H1 (cell line): ENCODE data around the gene CTAGE1. TPM values are rescaled to one million over a fixed set of nuclear protein-coding genes. Genes with fewer than 3 reads are reported as not detected.
A peak's percentile ranks its signal among the peaks of the same experiment; 100 is the strongest.

Experiments
- CTCF ChIA-PET: fragments of 300-600 bp; sonication (Branson Sonifier 250); formaldehyde crosslinking; loops from one replicate; lab custom pipeline; 2021; ENCODE audit not compliant: partially characterized antibody; lab: Charles Lee
- POLR2A ChIA-PET: fragments of 300-600 bp; sonication (Branson Sonifier 250); formaldehyde crosslinking; loops from one replicate; lab custom pipeline; 2021; ENCODE audit warnings: inconsistent platforms; ENCODE audit not compliant: partially characterized antibody; lab: Charles Lee
- DNase-seq, 2 experiments: peaks; one replicate each; pipeline versions ENCODE4 v3.0.0 to v3.0.0-alpha.2; 2010 to 2022; ENCODE audit warnings: low spot score in 2 of 2, low read depth in 1 of 2, mixed read lengths in 1 of 2
- FAIRE-seq: peaks from 2 replicates; lab custom pipeline; 2011; peaks lifted over from hg19 to GRCh38; lab: Jason Lieb, UNC
- H2AFZ ChIP-seq: 2 replicates; pipeline ENCODE4 v1.8.1; 2012; ENCODE audit warnings: low read length, inconsistent platforms
- H2AK5ac ChIP-seq: 2 replicates; pipeline ENCODE4 v1.6.1; 2013; ENCODE audit warnings: low read depth, low read length
- H2BK120ac ChIP-seq: replicated peaks from 2 replicates; pipeline ENCODE3; 2013; ENCODE audit warnings: low read depth, low read length, inconsistent platforms
- H2BK12ac ChIP-seq: 2 replicates; pipeline ENCODE4 v1.6.1; 2013; ENCODE audit warnings: low read depth, low read length
- H2BK15ac ChIP-seq: 2 replicates; pipeline ENCODE4 v1.6.1; 2013; ENCODE audit warnings: low read length
- H2BK20ac ChIP-seq: 2 replicates; pipeline ENCODE4 v1.6.1; 2013; ENCODE audit warnings: low read length
- H2BK5ac ChIP-seq: 2 replicates; pipeline ENCODE4 v1.6.1; 2013; ENCODE audit warnings: low read depth, low read length
- H3K14ac ChIP-seq: 2 replicates; pipeline ENCODE4 v1.6.1; 2013; ENCODE audit warnings: inconsistent platforms; ENCODE audit not compliant: insufficient read length
- H3K18ac ChIP-seq: 2 replicates; pipeline ENCODE4 v1.6.1; 2013; ENCODE audit warnings: low read length; ENCODE audit errors: extremely low read depth
- H3K23ac ChIP-seq: 2 replicates; pipeline ENCODE4 v1.6.1; 2013; ENCODE audit warnings: inconsistent platforms; ENCODE audit not compliant: insufficient read length
- H3K23me2 ChIP-seq: 2 replicates; pipeline ENCODE4 v1.6.1; 2013; ENCODE audit warnings: low read depth, low read length
- H3K27ac ChIP-seq: 2 replicates; pipeline ENCODE4 v1.6.1; 2011; ENCODE audit warnings: low read depth, low read length, inconsistent platforms
- H3K27me3 ChIP-seq, 4 experiments: replicated peaks in 1 of 4; 1 replicate in 1 of 4; 2 replicates in 3 of 4; pipeline versions ENCODE4 v1.6.1 to v1.8.1; 2011 to 2013; ENCODE audit warnings: low read length in 3 of 4, mild to moderate bottlenecking in 3 of 4, inconsistent platforms in 2 of 4, mixed read lengths in 2 of 4, moderate library complexity in 1 of 4; ENCODE audit not compliant: control insufficient read depth in 3 of 4, insufficient read depth in 3 of 4; ENCODE audit errors: extremely low read depth in 1 of 4
- H3K36me3 ChIP-seq, 4 experiments: 2 replicates each; pipeline versions ENCODE4 v1.6.1 to v1.8.1; 2011 to 2013; ENCODE audit warnings: mild to moderate bottlenecking in 4 of 4, low read length in 3 of 4, moderate library complexity in 2 of 4, control low read depth in 1 of 4, inconsistent platforms in 1 of 4; ENCODE audit not compliant: insufficient read depth in 4 of 4, control insufficient read depth in 2 of 4
- H3K4ac ChIP-seq: replicated peaks from 2 replicates; pipeline ENCODE3; 2013; ENCODE audit warnings: low read length, low read depth, mixed read lengths, inconsistent platforms; ENCODE audit not compliant: insufficient read length
- H3K4me1 ChIP-seq, 4 experiments: replicated peaks in 1 of 4; 1 replicate in 1 of 4; 2 replicates in 3 of 4; pipeline versions ENCODE4 v1.6.1 to v1.8.1; 2011 to 2013; ENCODE audit warnings: low read length in 3 of 4, inconsistent platforms in 2 of 4, mixed read lengths in 1 of 4; ENCODE audit not compliant: insufficient read depth in 4 of 4, control insufficient read depth in 3 of 4
- H3K4me2 ChIP-seq, 2 experiments: 2 replicates each; pipeline versions ENCODE4 v1.6.1 to v1.8.1; 2011 to 2013; ENCODE audit warnings: low read depth in 2 of 2, low read length in 2 of 2, control low read depth in 1 of 2, inconsistent platforms in 1 of 2, mild to moderate bottlenecking in 1 of 2; ENCODE audit not compliant: insufficient read depth in 1 of 2
- H3K4me3 ChIP-seq, 4 experiments: fragments of 200-600, 300-600 bp in 1 of 4; sonication (generic), shearing (Covaris generic), sonication (Bioruptor Twin) in 1 of 4; 2 replicates each; pipeline versions ENCODE4 v1.5.1 to v1.8.1; 2011 to 2016; ENCODE audit warnings: low read length in 4 of 4, low read depth in 3 of 4, control low read depth in 2 of 4, inconsistent platforms in 2 of 4, mild to moderate bottlenecking in 2 of 4, mixed read lengths in 1 of 4, moderate library complexity in 1 of 4; ENCODE audit not compliant: insufficient read depth in 2 of 4; ENCODE audit errors: extremely low read depth in 1 of 4
- H3K56ac ChIP-seq: replicated peaks from 2 replicates; pipeline ENCODE3; 2013; ENCODE audit warnings: low read depth, mild to moderate bottlenecking, mixed read lengths, low read length, inconsistent platforms; ENCODE audit not compliant: insufficient read length
- H3K79me1 ChIP-seq: 2 replicates; pipeline ENCODE4 v1.6.1; 2013; ENCODE audit warnings: low read depth, low read length, control low read depth
- H3K79me2 ChIP-seq, 2 experiments: 2 replicates each; pipeline versions ENCODE4 v1.6.1 to v1.8.1; 2012 to 2013; ENCODE audit warnings: low read length in 2 of 2, mild to moderate bottlenecking in 2 of 2, inconsistent platforms in 1 of 2; ENCODE audit not compliant: insufficient read depth in 2 of 2, control insufficient read depth in 1 of 2
- H3K9ac ChIP-seq, 4 experiments: replicated peaks in 1 of 4; 1 replicate in 1 of 4; 2 replicates in 3 of 4; pipeline versions ENCODE4 v1.6.1 to v1.8.1; 2011 to 2013; ENCODE audit warnings: low read depth in 3 of 4, low read length in 3 of 4, control low read depth in 2 of 4, mild to moderate bottlenecking in 2 of 4, moderate library complexity in 2 of 4, inconsistent platforms in 1 of 4; ENCODE audit errors: extremely low read depth in 1 of 4
- H3K9me3 ChIP-seq, 2 experiments: 2 replicates each; pipeline versions ENCODE4 v1.6.1 to v1.8.1; 2012 to 2013; ENCODE audit warnings: mild to moderate bottlenecking in 2 of 2, moderate library complexity in 2 of 2, control low read depth in 1 of 2, inconsistent platforms in 1 of 2, low read depth in 1 of 2, low read length in 1 of 2, mixed read lengths in 1 of 2; ENCODE audit not compliant: insufficient read depth in 2 of 2
- H4K20me1 ChIP-seq, 2 experiments: replicated peaks in 1 of 2; 2 replicates each; pipeline versions ENCODE3 to v1.8.1; 2011 to 2013; ENCODE audit warnings: inconsistent platforms in 2 of 2, low read length in 2 of 2, mild to moderate bottlenecking in 1 of 2; ENCODE audit not compliant: insufficient read depth in 2 of 2, control insufficient read depth in 1 of 2
- H4K5ac ChIP-seq: 2 replicates; pipeline ENCODE4 v1.6.1; 2013; ENCODE audit warnings: low read length, low read depth, mixed read lengths, inconsistent platforms; ENCODE audit not compliant: insufficient read length
- H4K8ac ChIP-seq: 2 replicates; pipeline ENCODE4 v1.8.0; 2013; ENCODE audit warnings: mild to moderate bottlenecking, moderate library complexity, low read length, inconsistent platforms; ENCODE audit not compliant: insufficient read depth; ENCODE audit errors: extremely low read depth
- H4K91ac ChIP-seq: replicated peaks from 2 replicates; pipeline ENCODE3; 2013; ENCODE audit warnings: low read length, mixed read lengths, inconsistent platforms; ENCODE audit not compliant: insufficient read length
- CEBPB ChIP-seq: IDR thresholded peaks from 2 replicates; pipeline ENCODE4 v1.6.1; 2012; ENCODE audit warnings: low read depth, low read length
- HDAC6 ChIP-seq: IDR thresholded peaks from one replicate; pipeline ENCODE4 v1.7.1; 2012; ENCODE audit warnings: low read depth, mild to moderate bottlenecking, inconsistent platforms, low read length, moderate library complexity
- RAD21 ChIP-seq, 2 experiments: IDR thresholded peaks in 1 of 2; conservative IDR thresholded peaks in 1 of 2; 2 replicates each; pipeline ENCODE4 v1.6.1; 2011; ENCODE audit warnings: low read depth in 2 of 2, low read length in 2 of 2, improper control_type of control experiment in 1 of 2, inconsistent platforms in 1 of 2, mild to moderate bottlenecking in 1 of 2, moderate library complexity in 1 of 2
- RBBP5 ChIP-seq: IDR thresholded peaks from 2 replicates; pipeline ENCODE4 v1.7.1; 2012; ENCODE audit warnings: low read depth, mild to moderate bottlenecking, inconsistent platforms, low read length, moderate library complexity, borderline replicate concordance
- SP1 ChIP-seq: IDR thresholded peaks from 2 replicates; pipeline ENCODE4 v1.6.1; 2011; ENCODE audit warnings: low read depth, low read length
- SP2 ChIP-seq: IDR thresholded peaks from 2 replicates; pipeline ENCODE4 v1.6.1; 2012; ENCODE audit warnings: mild to moderate bottlenecking, low read length, inconsistent platforms
- TAF1 ChIP-seq: IDR thresholded peaks from 2 replicates; pipeline ENCODE4 v1.6.1; 2011; ENCODE audit warnings: mild to moderate bottlenecking, low read depth, low read length
- WGBS, 2 experiments: shearing (Covaris generic) in 1 of 2; methylation state at CpG; one replicate each; pipeline versions ENCODE4 v1.1.6 to v1.1.7; 2013 to 2015; ENCODE audit warnings: low lambda C conversion rate in 2 of 2, mixed read lengths in 2 of 2, inconsistent platforms in 1 of 2, low coverage in 1 of 2, missing lambda C conversion rate in 1 of 2; ENCODE audit not compliant: insufficient replicate concordance in 2 of 2, insufficient coverage in 1 of 2, insufficient read length in 1 of 2; ENCODE audit errors: extremely low coverage in 1 of 2, missing lambda C conversion rate in 1 of 2; 5-methylcytosine and 5-hydroxymethylcytosine counted together
- polyA plus RNA-seq, 7 experiments: library from polyadenylated mRNA; depleted of rRNA in 3 of 7; stranded (reverse) in 5 of 7; unstranded in 2 of 7; fragments of >200 nt in 5 of 7; fragments of 200-250 nt in 2 of 7; gene quantifications; 1 replicate in 5 of 7; 2 replicates in 1 of 7; 4 replicates in 1 of 7; pipeline versions ENCODE4 v1.2.1 to v1.2.3, GENCODE V29; 2011 to 2013; ENCODE audit warnings: missing spikeins in 2 of 7, mixed read lengths in 2 of 7
- total RNA-seq: library from RNA; stranded (reverse); fragmentation: NEBNext Ultra II Directional; extraction: Animal tissue kit (Norgen Biotek cat#: 25700); gene quantifications from 2 replicates; pipeline ENCODE4 v1.2.1, GENCODE V29; 2021
- TF ChIP-seq, protein P1 (sequence below): IDR thresholded peaks from 2 replicates; pipeline ENCODE4 v1.6.1; 2011; ENCODE audit warnings: low read depth, mild to moderate bottlenecking, low read length; ENCODE audit not compliant: insufficient read depth
- TF ChIP-seq, protein P2 (sequence below), 3 experiments: IDR thresholded peaks; 1 replicate in 2 of 3; 2 replicates in 1 of 3; pipeline versions ENCODE4 v1.5.1 to v1.6.1; 2011; ENCODE audit warnings: low read length in 3 of 3, mild to moderate bottlenecking in 3 of 3, inconsistent platforms in 2 of 3, low read depth in 1 of 3, moderate library complexity in 1 of 3; ENCODE audit not compliant: insufficient read depth in 1 of 3; ENCODE audit errors: control extremely low read depth in 1 of 3

Gene CTAGE1
- total and polyA plus RNA-seq, 2 of the 8 experiments (the other 6 are each of a cell fraction or from before 2014, with no cell fraction given) = not detected

DNA sequence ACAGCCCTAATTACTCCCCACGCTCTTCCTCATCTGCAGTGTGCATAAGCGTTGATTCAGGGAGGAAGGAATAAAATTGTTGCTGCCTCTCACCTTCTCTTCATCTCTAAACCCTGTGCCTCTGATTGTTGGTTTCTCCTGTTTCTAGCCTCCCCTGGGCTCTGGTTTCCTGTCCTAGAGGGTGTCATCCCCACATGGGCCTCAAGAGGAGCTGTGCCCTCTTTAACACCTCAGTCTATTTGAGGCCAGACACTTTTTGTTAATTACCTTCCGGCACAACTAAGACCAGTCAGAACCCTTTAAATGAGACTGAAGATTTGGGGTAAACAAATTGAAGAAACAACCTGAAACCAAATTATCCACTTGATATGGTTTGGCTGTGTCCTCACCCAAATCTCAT is 9.7 kb downstream of the CTAGE1 start:
- Histone ChIP-seq H4K91ac (no peak overlapping the region), H3K23ac (no peak overlapping the region), H3K4me3 (no peak overlapping the region), H3K79me1 (no peaks in the 10 kb centered on the region), H3K23me2 (no peaks in the 10 kb centered on the region), H3K56ac (no peak overlapping the region), H2BK5ac (no peak overlapping the region), H3K4me1 (peaks cover 0 to 2% (median 0%) of the 10 kb centered on the region in 4 experiments; a peak in 1 of 7 replicates), H3K14ac (no peak overlapping the region), H3K18ac (no peak overlapping the region), H3K79me2 (no peaks in the 10 kb centered on the region), H4K5ac (no peak overlapping the region), H4K20me1 (no peaks in the 10 kb centered on the region), H2AFZ (no peak overlapping the region), H2BK12ac (no peak overlapping the region), H3K4me2 (no peak overlapping the region), H2AK5ac (no peak overlapping the region), H3K27ac (no peak overlapping the region), H4K8ac (no peak overlapping the region), H3K36me3 (no peaks in the 10 kb centered on the region), H2BK120ac (no peak overlapping the region), H2BK15ac (no peak overlapping the region), H3K27me3 (no peaks in the 10 kb centered on the region), H3K9me3 (peaks cover 3% of the 10 kb centered on the region in 2 experiments; a peak in 1 of 4 replicates), H3K9ac (no peak overlapping the region), H3K4ac (no peak overlapping the region), H2BK20ac (no peak overlapping the region)
- ChIA-PET POLR2A (no interaction called here), CTCF (interaction anchor here (0.9 to 1.6 kb wide), 6 partner anchors 9 to 399 kb away, joined by 3 to 6 read pairs (median 3); no protein-coding TSS in a partner anchor)
- DNase-seq (no peak), FAIRE-seq (no peak)
- TF ChIP-seq TAF1 (no peak), SP1 (no peak), SP2 (no peak), HDAC6 (no peak), RBBP5 (no peak), CEBPB (no peak), RAD21 (IDR thresholded peaks at IDR 0.05 in 1 of 2, conservative IDR thresholded peaks at IDR 0.05 in 1 of 2; ENCODE audit: low read depth in 2 of 2, low read length in 2 of 2) (peak; percentile 17 to 31; a peak in 3 of 4 replicates)
- TF ChIP-seq, protein P1, sequence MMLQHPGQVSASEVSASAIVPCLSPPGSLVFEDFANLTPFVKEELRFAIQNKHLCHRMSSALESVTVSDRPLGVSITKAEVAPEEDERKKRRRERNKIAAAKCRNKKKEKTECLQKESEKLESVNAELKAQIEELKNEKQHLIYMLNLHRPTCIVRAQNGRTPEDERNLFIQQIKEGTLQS = no peak
- TF ChIP-seq, protein P2, sequence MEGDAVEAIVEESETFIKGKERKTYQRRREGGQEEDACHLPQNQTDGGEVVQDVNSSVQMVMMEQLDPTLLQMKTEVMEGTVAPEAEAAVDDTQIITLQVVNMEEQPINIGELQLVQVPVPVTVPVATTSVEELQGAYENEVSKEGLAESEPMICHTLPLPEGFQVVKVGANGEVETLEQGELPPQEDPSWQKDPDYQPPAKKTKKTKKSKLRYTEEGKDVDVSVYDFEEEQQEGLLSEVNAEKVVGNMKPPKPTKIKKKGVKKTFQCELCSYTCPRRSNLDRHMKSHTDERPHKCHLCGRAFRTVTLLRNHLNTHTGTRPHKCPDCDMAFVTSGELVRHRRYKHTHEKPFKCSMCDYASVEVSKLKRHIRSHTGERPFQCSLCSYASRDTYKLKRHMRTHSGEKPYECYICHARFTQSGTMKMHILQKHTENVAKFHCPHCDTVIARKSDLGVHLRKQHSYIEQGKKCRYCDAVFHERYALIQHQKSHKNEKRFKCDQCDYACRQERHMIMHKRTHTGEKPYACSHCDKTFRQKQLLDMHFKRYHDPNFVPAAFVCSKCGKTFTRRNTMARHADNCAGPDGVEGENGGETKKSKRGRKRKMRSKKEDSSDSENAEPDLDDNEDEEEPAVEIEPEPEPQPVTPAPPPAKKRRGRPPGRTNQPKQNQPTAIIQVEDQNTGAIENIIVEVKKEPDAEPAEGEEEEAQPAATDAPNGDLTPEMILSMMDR (IDR thresholded peaks at IDR 0.05; ENCODE audit: control extremely low read depth in 1 of 3, insufficient read depth in 1 of 3, low read depth in 1 of 3, low read length in 3 of 3) = peak; percentile 4 to 54 (median 22); a peak in 2 of 4 replicates
- WGBS, 2 experiments = 88% methylated on average over 3 of the region's 3 CpGs; no CpG with 5 or more reads in 1 of the 2 experiments
